NCI-H748 (cell line): Measurements from ENCODE around the gene ARRB1.
"Not testable (repeated sequence)": the region's sequence is repeated elsewhere in the genome, so short reads cannot be mapped to it uniquely, and the experiment has no call there.

Source experiments
- DNase-seq: peaks from one replicate; lab custom pipeline; 2025; ENCODE audit not compliant: unreplicated experiment; lab: John Stamatoyannopoulos, UW

ARRB1 gene

GRCh38 chr11:75344761-75345454 lies 6.6 kb downstream of the ARRB1 start:
- DNase-seq, result no peak

GRCh38 chr11:75344186-75344585 lies 7.3 kb downstream of the ARRB1 start:
- no peak for DNase-seq

- peak; percentile 77 for DNase-seq
Measured at GRCh38 chr11:75342966-75343870, 8.2 kb downstream of the ARRB1 start.

- no peak for DNase-seq
Measured at GRCh38 chr11:75342231-75342918, 9.1 kb downstream of the ARRB1 start.

- DNase-seq, result no peak
Measured at GRCh38 chr11:75341612-75342011, 9.8 kb downstream of the ARRB1 start.

GRCh38 chr11:75339685-75340409 lies 11.6 kb downstream of the ARRB1 start:
- no peak for DNase-seq

GRCh38 chr11:75338516-75339208 lies 12.8 kb downstream of the ARRB1 start:
- no peak for DNase-seq

- DNase-seq, result no peak
Measured at GRCh38 chr11:75337195-75337654, 14.2 kb downstream of the ARRB1 start.

- no peak for DNase-seq
Measured at GRCh38 chr11:75334976-75335375, 16.5 kb downstream of the ARRB1 start.

GRCh38 chr11:75334402-75334891 lies 17.0 kb downstream of the ARRB1 start:
- no peak for DNase-seq

GRCh38 chr11:75333807-75334140 lies 17.7 kb downstream of the ARRB1 start:
- DNase-seq, result no peak

GRCh38 chr11:75333022-75333806 lies 18.2 kb downstream of the ARRB1 start:
- no peak for DNase-seq

GRCh38 chr11:75331761-75332160 lies 19.7 kb downstream of the ARRB1 start:
- DNase-seq, result not testable (repeated sequence)

- DNase-seq, result not testable (repeated sequence)
Measured at GRCh38 chr11:75331304-75331703, 20.2 kb downstream of the ARRB1 start.

GRCh38 chr11:75330886-75331285 lies 20.6 kb downstream of the ARRB1 start:
- DNase-seq, result not testable (repeated sequence)

GRCh38 chr11:75330291-75330690 lies 21.2 kb downstream of the ARRB1 start:
- peak; percentile 48 for DNase-seq

- peak; percentile 83 for DNase-seq
Measured at GRCh38 chr11:75328426-75329277, 22.8 kb downstream of the ARRB1 start.

GRCh38 chr11:75326439-75326810 lies 25.0 kb downstream of the ARRB1 start:
- DNase-seq, result no peak
